Peyer's patch (tissue), 4 donors: Measurements from ENCODE around the gene SH3BP1.

Experiments used
- POLR2A ChIP-seq, 2 donors: fragments of 450-650 bp; IDR thresholded peaks; one replicate each; pipeline ENCODE4 v1.5.1; 2017; ENCODE audit warnings: antibody characterized with exemption in 2 of 2, mild to moderate bottlenecking in 2 of 2, moderate library complexity in 2 of 2
- TF ChIP-seq, protein P1 (sequence below), 6 experiments: fragments of 450-650 bp in 4 of 6; fragments of 200-600 bp in 2 of 6; sonication (generic) in 1 of 6; IDR thresholded peaks; one replicate each; pipeline ENCODE4 v1.5.1; 2017 to 2019; ENCODE audit warnings: antibody characterized with exemption in 6 of 6, mild to moderate bottlenecking in 3 of 6, moderate library complexity in 1 of 6

DNA sequence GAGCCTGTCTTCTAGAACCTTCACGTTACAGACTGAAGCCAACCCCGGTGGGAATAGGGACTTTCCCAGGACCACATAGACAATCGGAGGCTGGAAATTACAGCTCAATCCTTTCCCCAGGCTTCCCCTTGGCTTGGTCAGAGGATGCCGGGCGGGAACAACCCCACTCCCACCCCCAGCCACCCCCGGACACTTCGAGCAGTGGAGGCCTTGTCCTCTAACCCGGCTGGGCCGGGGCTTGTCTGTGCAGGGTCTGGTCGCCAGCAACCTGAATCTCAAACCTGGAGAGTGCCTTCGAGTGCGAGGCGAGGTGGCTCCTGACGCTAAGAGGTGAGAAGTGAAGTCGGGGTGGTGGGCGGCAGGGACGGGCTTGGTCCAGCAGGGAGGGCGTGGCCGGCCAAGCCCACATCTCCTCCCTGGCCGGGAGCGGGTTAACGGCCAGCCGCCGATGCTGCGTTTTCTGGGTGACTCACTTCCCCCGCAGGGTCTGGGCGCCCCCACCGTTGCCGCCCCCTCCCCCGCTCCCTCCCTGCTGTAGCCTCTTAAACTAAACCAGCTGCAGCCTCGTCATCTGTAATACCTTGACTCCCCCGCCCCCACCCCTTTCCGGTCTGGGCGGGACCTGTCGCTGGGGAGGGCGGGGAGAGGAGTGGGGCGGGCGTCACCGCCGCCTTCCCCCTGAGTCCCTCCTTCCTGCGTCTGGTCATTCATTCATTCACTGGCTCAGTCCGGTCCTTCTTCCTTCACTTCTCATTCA lies 37.4 kb downstream of the SH3BP1 start:
- TF ChIP-seq, protein P1, sequence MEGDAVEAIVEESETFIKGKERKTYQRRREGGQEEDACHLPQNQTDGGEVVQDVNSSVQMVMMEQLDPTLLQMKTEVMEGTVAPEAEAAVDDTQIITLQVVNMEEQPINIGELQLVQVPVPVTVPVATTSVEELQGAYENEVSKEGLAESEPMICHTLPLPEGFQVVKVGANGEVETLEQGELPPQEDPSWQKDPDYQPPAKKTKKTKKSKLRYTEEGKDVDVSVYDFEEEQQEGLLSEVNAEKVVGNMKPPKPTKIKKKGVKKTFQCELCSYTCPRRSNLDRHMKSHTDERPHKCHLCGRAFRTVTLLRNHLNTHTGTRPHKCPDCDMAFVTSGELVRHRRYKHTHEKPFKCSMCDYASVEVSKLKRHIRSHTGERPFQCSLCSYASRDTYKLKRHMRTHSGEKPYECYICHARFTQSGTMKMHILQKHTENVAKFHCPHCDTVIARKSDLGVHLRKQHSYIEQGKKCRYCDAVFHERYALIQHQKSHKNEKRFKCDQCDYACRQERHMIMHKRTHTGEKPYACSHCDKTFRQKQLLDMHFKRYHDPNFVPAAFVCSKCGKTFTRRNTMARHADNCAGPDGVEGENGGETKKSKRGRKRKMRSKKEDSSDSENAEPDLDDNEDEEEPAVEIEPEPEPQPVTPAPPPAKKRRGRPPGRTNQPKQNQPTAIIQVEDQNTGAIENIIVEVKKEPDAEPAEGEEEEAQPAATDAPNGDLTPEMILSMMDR (IDR thresholded peaks at IDR 0.05), result no peak
- peak in 1 of 2 donors; percentile 47 for TF ChIP-seq POLR2A (IDR thresholded peaks at IDR 0.05)
